ENCODE results near the gene TBC1D5. TPM values are rescaled to one million over a fixed set of nuclear protein-coding genes. Genes with fewer than 3 reads are reported as not detected.

TBC1D5 gene
- total RNA-seq, 1 experiment from 2014 or later, result 30.4 TPM

DNA sequence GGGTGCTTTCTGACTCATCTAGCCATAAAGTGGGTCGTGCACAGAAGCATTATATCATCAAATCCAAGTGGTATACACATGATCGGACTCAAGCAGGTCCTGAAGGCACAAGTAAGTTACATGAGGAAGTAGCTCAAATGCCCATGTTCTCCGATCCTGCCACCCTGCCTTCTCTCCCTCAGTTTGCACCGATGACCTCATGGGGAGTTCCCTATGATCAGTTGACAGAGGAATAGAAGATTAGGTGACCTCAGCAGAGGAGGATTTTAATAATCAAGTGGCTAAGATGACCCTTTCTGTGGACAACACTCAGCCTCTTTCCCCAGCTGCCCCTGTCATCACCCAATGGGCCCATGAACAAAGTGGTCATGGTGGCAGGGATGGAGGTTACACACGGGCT lies 149.5 kb downstream of the TBC1D5 start:
- Histone ChIP-seq H3K27me3 (ENCODE audit: control insufficient read depth, insufficient read depth, low read length) (no peaks in the 10 kb centered on the region), H3K4me1 (ENCODE audit: control insufficient read depth, insufficient read depth, low read length) (no peaks in the 10 kb centered on the region), H3K9me3 (ENCODE audit: control insufficient read depth, insufficient read depth, low read depth, low read length) (no peaks in the 10 kb centered on the region; the same call in 1 of the 2 replicates), H3K36me3 (ENCODE audit: control insufficient read depth, insufficient read depth, low read length) (no peaks in the 10 kb centered on the region), H3K27ac (ENCODE audit: low read length) (no peak overlapping the region), H3K4me3 (ENCODE audit: low read depth in 2 of 2, low read length in 2 of 2) (no peak overlapping the region)
- in situ Hi-C loops (cut with HindIII; ENCODE audit: low pct_unique_long_range_greater_than_20kb, low sequenced_read_pairs), result no loop called here
- DNase-seq (ENCODE audit: low read depth, low spot score) (no peak), ATAC-seq (no peak)
- TF ChIP-seq POLR2AphosphoS5 (IDR thresholded peaks at IDR 0.05; ENCODE audit: low read depth, low read length) (no peak), TCF7L2 (IDR thresholded peaks at IDR 0.05; ENCODE audit: low read depth, low read length) (no peak), SIN3A (IDR thresholded peaks at IDR 0.05; ENCODE audit: borderline replicate concordance, insufficient read depth, low read depth, low read length) (no peak)
- TF ChIP-seq, protein P1, sequence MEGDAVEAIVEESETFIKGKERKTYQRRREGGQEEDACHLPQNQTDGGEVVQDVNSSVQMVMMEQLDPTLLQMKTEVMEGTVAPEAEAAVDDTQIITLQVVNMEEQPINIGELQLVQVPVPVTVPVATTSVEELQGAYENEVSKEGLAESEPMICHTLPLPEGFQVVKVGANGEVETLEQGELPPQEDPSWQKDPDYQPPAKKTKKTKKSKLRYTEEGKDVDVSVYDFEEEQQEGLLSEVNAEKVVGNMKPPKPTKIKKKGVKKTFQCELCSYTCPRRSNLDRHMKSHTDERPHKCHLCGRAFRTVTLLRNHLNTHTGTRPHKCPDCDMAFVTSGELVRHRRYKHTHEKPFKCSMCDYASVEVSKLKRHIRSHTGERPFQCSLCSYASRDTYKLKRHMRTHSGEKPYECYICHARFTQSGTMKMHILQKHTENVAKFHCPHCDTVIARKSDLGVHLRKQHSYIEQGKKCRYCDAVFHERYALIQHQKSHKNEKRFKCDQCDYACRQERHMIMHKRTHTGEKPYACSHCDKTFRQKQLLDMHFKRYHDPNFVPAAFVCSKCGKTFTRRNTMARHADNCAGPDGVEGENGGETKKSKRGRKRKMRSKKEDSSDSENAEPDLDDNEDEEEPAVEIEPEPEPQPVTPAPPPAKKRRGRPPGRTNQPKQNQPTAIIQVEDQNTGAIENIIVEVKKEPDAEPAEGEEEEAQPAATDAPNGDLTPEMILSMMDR (IDR thresholded peaks at IDR 0.05), result no peak
- TF ChIP-seq, protein P2, sequence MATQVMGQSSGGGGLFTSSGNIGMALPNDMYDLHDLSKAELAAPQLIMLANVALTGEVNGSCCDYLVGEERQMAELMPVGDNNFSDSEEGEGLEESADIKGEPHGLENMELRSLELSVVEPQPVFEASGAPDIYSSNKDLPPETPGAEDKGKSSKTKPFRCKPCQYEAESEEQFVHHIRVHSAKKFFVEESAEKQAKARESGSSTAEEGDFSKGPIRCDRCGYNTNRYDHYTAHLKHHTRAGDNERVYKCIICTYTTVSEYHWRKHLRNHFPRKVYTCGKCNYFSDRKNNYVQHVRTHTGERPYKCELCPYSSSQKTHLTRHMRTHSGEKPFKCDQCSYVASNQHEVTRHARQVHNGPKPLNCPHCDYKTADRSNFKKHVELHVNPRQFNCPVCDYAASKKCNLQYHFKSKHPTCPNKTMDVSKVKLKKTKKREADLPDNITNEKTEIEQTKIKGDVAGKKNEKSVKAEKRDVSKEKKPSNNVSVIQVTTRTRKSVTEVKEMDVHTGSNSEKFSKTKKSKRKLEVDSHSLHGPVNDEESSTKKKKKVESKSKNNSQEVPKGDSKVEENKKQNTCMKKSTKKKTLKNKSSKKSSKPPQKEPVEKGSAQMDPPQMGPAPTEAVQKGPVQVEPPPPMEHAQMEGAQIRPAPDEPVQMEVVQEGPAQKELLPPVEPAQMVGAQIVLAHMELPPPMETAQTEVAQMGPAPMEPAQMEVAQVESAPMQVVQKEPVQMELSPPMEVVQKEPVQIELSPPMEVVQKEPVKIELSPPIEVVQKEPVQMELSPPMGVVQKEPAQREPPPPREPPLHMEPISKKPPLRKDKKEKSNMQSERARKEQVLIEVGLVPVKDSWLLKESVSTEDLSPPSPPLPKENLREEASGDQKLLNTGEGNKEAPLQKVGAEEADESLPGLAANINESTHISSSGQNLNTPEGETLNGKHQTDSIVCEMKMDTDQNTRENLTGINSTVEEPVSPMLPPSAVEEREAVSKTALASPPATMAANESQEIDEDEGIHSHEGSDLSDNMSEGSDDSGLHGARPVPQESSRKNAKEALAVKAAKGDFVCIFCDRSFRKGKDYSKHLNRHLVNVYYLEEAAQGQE (IDR thresholded peaks at IDR 0.05; ENCODE audit: insufficient read depth in 1 of 2, low read depth in 2 of 2, low read length in 1 of 2), result no peak
- ChIA-PET POLR2A (no interaction called here), CTCF (no interaction called here)
- BruUV-seq (replicated peaks), result no TSS peak
- intact Hi-C loops (cut with micrococcal nuclease; ENCODE audit: unreplicated experiment), result no loop called here

DNA sequence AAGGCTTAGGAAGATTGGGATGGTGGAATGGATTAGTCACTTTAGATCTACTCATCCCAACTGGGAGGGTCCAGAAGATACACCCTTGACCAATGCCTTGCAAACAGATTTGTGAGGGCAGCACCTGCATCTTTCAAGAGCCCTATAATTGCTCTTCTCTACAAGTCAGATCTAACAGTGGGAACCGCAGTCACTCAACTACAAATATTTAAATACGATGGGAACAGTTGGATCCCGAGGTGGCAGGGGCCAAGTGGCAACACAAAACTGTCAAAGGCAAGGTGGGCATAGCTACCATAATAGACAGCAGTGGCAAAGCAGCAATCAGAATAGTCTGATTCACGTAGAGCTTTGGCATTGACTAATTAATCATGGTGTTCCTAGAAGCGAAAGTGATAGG lies 152.0 kb downstream of the TBC1D5 start:
- ATAC-seq (no peak), DNase-seq (ENCODE audit: low read depth, low spot score) (no peak)
- H3K36me3 ChIP-seq (ENCODE audit: control insufficient read depth, insufficient read depth, low read length), result no peaks in the 10 kb centered on the region
- ChIA-PET CTCF (no interaction called here), POLR2A (no interaction called here)
- TF ChIP-seq, protein P2 (IDR thresholded peaks at IDR 0.05; ENCODE audit: insufficient read depth in 1 of 2, low read depth in 2 of 2, low read length in 1 of 2), result no peak
- TF ChIP-seq TCF7L2 (IDR thresholded peaks at IDR 0.05; ENCODE audit: low read depth, low read length) (no peak), SIN3A (IDR thresholded peaks at IDR 0.05; ENCODE audit: borderline replicate concordance, insufficient read depth, low read depth, low read length) (no peak), POLR2AphosphoS5 (IDR thresholded peaks at IDR 0.05; ENCODE audit: low read depth, low read length) (no peak)
- TF ChIP-seq, protein P1 (IDR thresholded peaks at IDR 0.05), result no peak
- no peaks in the 10 kb centered on the region for H3K4me1 ChIP-seq (ENCODE audit: control insufficient read depth, insufficient read depth, low read length)
- no peaks in the 10 kb centered on the region; the same call in 1 of the 2 replicates for H3K9me3 ChIP-seq (ENCODE audit: control insufficient read depth, insufficient read depth, low read depth, low read length)
- no peaks in the 10 kb centered on the region for H3K27me3 ChIP-seq (ENCODE audit: control insufficient read depth, insufficient read depth, low read length)
- BruUV-seq (replicated peaks), result no TSS peak
- in situ Hi-C loops (cut with HindIII; ENCODE audit: low pct_unique_long_range_greater_than_20kb, low sequenced_read_pairs), result no loop called here
- intact Hi-C loops (cut with micrococcal nuclease; ENCODE audit: unreplicated experiment), result no loop called here
- H3K4me3 ChIP-seq (ENCODE audit: low read depth in 2 of 2, low read length in 2 of 2), result no peak overlapping the region
- H3K27ac ChIP-seq (ENCODE audit: low read length), result no peak overlapping the region

All from Panc1 (cell line).